GM15510 (cell line): ENCODE data around the gene SPANXN5.
"Not testable (repeated sequence)": the region's sequence is repeated elsewhere in the genome, so short reads cannot be mapped to it uniquely, and the experiment has no call there.

Source experiments
- POLR2A ChIP-seq: IDR thresholded peaks from 3 replicates; pipeline ENCODE4 v1.6.1; 2011; ENCODE audit warnings: borderline replicate concordance; ENCODE audit not compliant: insufficient read length; ENCODE audit errors: extremely low read depth

SPANXN5 gene

GRCh38 chrX:52797327-52797726 is at the start of gene SPANXN5:
TSS of gene SPANXN5 (minus strand) at chrX:52797427. CDS start at chrX:52797348, 79 bp downstream.
- not testable (repeated sequence) for TF ChIP-seq POLR2A

- TF ChIP-seq POLR2A, result no peak
These were observed 41.9 kb upstream of the SPANXN5 start for GRCh38 chrX:52839137-52839536.

- TF ChIP-seq POLR2A, result no peak
These were observed 33.3 kb upstream of the SPANXN5 start for GRCh38 chrX:52830551-52830950.

DNA sequence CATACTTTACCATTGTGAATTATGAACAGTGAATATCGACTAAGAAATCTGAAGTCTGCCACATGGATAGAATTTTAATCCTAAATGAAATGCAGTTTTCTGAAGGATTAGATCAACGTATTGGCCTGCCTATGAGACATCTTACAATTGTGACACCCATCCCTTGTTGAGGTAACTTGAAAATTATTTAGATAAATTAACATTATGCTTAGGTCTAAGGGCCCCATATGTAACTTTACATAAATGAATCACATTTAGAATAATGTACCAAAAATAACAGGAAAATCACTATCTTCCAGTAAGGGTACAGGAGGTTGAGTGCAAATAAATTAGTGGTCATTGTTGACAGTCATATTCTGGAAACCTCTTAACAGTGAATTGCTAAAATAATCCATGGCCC is 27.4 kb upstream of the SPANXN5 start:
- no peak for TF ChIP-seq POLR2A

DNA sequence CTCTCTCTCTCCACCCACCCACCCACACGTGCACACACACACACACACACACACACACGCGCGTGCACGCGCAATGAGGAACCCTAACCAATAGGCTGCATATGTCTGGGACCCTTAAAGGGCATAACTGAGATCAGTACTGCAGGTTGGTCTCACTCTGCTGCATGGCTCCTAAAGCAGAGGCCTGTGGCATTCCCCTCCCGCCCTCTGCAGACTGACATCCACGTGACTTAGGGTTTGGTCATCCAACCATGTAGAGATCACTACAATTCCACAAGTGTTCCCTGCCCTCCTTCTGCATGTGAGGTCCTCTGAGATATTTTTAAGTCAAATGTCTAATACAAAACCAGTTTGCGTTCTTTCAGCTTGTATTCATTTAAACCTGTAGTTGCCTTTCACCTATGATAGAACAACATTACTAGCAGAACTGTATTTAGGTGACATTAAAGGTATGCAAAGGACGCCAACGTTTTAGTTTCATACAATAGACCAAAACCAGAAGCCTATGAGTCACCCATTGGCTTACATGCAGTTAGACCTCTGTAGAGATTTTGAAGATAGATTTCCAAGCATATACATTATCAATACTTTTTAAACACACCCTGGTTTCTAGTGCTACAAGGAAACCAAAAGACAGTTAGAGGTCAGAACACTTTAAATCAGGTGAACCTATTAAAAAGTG is 24.0 kb upstream of the SPANXN5 start:
- TF ChIP-seq POLR2A, result no peak

GRCh38 chrX:52819788-52820187 is 22.6 kb upstream of the SPANXN5 start:
- TF ChIP-seq POLR2A, result no peak

DNA sequence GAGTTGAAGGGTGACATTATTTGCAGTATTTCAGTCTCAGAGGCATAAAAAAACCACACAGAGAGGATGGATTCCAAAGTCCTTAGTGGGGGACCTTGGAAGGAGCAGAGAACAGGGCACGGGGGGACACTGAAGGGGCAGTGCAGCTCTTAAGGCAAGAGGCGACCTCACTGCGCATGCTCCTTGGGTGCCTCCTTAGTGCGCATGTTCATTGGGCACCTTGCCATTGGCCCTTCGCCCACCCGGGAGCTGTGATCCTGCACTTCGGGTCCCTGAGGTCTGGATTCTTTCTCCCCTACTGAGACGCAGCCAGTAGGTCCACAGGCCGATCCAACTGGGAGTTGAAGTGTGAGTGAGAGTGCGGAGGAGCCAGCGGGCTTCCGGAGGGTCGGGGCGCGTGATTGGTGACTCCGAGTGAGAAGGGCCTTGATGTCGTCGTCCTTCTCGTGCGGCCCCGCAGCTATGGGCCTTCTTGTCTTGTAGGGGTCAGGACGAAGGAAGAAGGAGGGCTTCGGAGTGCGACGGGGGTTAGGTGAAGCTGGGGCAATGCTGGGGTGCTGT is 13.9 kb upstream of the SPANXN5 start, which contains the start of gene XAGE5:
XAGE5 (plus strand) TSS at position 223 of the 561 bp plus-strand sequence. CDS start 1,280 bp downstream, outside the sequence.
- TF ChIP-seq POLR2A, result no peak

- not testable (repeated sequence) for TF ChIP-seq POLR2A
These were observed 46.3 kb downstream of the SPANXN5 start, which contains the start of gene SSX2B for GRCh38 chrX:52750952-52751351. TSS of gene SSX2B (plus strand) at chrX:52751252. CDS start at chrX:52752681, 1,429 bp downstream.
